ENCODE measurements around the gene CCR5AS.

Gene CCR5AS

GRCh38 chr3:46416811-46417510, 10.1 kb upstream of the CCR5AS start:
- no peak for DNase-seq (ENCODE audit: low spot score)
- Histone ChIP-seq H4K91ac (ENCODE audit: low read depth, low read length, poor library complexity) (no peak overlapping the region), H2BK12ac (ENCODE audit: low read length) (no peak overlapping the region)

GRCh38 chr3:46416125-46416810, 9.4 kb upstream of the CCR5AS start:
- no peak overlapping the region for H3K4me3 ChIP-seq (ENCODE audit: low read length in 2 of 2)
- H3K36me3 ChIP-seq (replicated peaks in 1 of 2; ENCODE audit: control insufficient read depth in 2 of 2, insufficient read depth in 2 of 2, low read length in 2 of 2), result no peaks in the 10 kb centered on the region
- H4K91ac ChIP-seq (ENCODE audit: low read depth, low read length, poor library complexity), result no peak overlapping the region
- no peak overlapping the region for H3K4ac ChIP-seq (ENCODE audit: low read length)
- H3K18ac ChIP-seq (ENCODE audit: low read length), result no peak overlapping the region
- H3K23ac ChIP-seq (ENCODE audit: low read depth, low read length, poor library complexity), result no peak overlapping the region
- H4K8ac ChIP-seq (ENCODE audit: low read depth, low read length), result no peak overlapping the region
- no peak overlapping the region for H2AK5ac ChIP-seq (ENCODE audit: low read depth, low read length)
- no peak overlapping the region for H3K27ac ChIP-seq (replicated peaks; ENCODE audit: low read length)
- H3K79me1 ChIP-seq (ENCODE audit: low read depth, low read length), result no peaks in the 10 kb centered on the region
- no peak for DNase-seq (ENCODE audit: low spot score)
- no peaks in the 10 kb centered on the region for H3K4me1 ChIP-seq (ENCODE audit: control insufficient read depth in 2 of 2, insufficient read depth in 1 of 2, low read depth in 1 of 2, low read length in 2 of 2)
- no peak overlapping the region for H3K9ac ChIP-seq (ENCODE audit: low read depth, low read length, poor library complexity)
- no peaks in the 10 kb centered on the region for H3K9me3 ChIP-seq (replicated peaks in 1 of 2; ENCODE audit: control insufficient read depth in 2 of 2, insufficient read depth in 1 of 2, low read depth in 1 of 2, low read length in 2 of 2)
- no peak overlapping the region for H2BK5ac ChIP-seq (ENCODE audit: low read length)
- no peak overlapping the region for H3K4me2 ChIP-seq (ENCODE audit: insufficient read depth, low read length, poor library complexity, severe bottlenecking)
- H3K14ac ChIP-seq (ENCODE audit: low read length), result no peak overlapping the region
- no peak overlapping the region for H2BK15ac ChIP-seq (ENCODE audit: low read length)
- H3K27me3 ChIP-seq (ENCODE audit: control insufficient read depth in 3 of 3, insufficient read depth in 3 of 3, low read depth in 1 of 3, low read length in 3 of 3), result no peaks in the 10 kb centered on the region
- H2AFZ ChIP-seq (ENCODE audit: low read length), result no peak overlapping the region
- no CpG with 5 or more reads among the region's 10 CpGs for WGBS, 2 donors (ENCODE audit: extremely low coverage in 2 of 2, insufficient read length in 2 of 2, insufficient replicate concordance in 1 of 2)
- H2BK120ac ChIP-seq (ENCODE audit: low read depth, low read length), result no peak overlapping the region
- H2BK12ac ChIP-seq (ENCODE audit: low read length), result no peak overlapping the region

More at GRCh38 chr3:46416811-46417510, 10.1 kb upstream of the CCR5AS start:
- Histone ChIP-seq H2AK5ac (ENCODE audit: low read depth, low read length) (no peak overlapping the region), H3K4ac (ENCODE audit: low read length) (no peak overlapping the region), H4K8ac (ENCODE audit: low read depth, low read length) (no peak overlapping the region), H3K27ac (replicated peaks; ENCODE audit: low read length) (no peak overlapping the region), H2BK120ac (ENCODE audit: low read depth, low read length) (no peak overlapping the region), H3K4me2 (ENCODE audit: insufficient read depth, low read length, poor library complexity, severe bottlenecking) (no peak overlapping the region), H2AFZ (ENCODE audit: low read length) (no peak overlapping the region), H3K79me1 (ENCODE audit: low read depth, low read length) (no peaks in the 10 kb centered on the region), H3K23ac (ENCODE audit: low read depth, low read length, poor library complexity) (no peak overlapping the region), H3K18ac (ENCODE audit: low read length) (no peak overlapping the region), H2BK5ac (ENCODE audit: low read length) (no peak overlapping the region), H3K9me3 (replicated peaks in 1 of 2; ENCODE audit: control insufficient read depth in 2 of 2, insufficient read depth in 1 of 2, low read depth in 1 of 2, low read length in 2 of 2) (no peaks in the 10 kb centered on the region), H3K27me3 (ENCODE audit: control insufficient read depth in 3 of 3, insufficient read depth in 3 of 3, low read depth in 1 of 3, low read length in 3 of 3) (no peaks in the 10 kb centered on the region), H2BK15ac (ENCODE audit: low read length) (no peak overlapping the region), H3K9ac (ENCODE audit: low read depth, low read length, poor library complexity) (no peak overlapping the region), H3K36me3 (replicated peaks in 1 of 2; ENCODE audit: control insufficient read depth in 2 of 2, insufficient read depth in 2 of 2, low read length in 2 of 2) (no peaks in the 10 kb centered on the region), H3K14ac (ENCODE audit: low read length) (no peak overlapping the region), H3K4me1 (ENCODE audit: control insufficient read depth in 2 of 2, insufficient read depth in 1 of 2, low read depth in 1 of 2, low read length in 2 of 2) (no peaks in the 10 kb centered on the region), H3K4me3 (ENCODE audit: low read length in 2 of 2) (no peak overlapping the region)
- no CpG with 5 or more reads among the region's 7 CpGs for WGBS, 2 donors (ENCODE audit: extremely low coverage in 2 of 2, insufficient read length in 2 of 2, insufficient replicate concordance in 1 of 2)

GRCh38 chr3:46414739-46415138, 7.9 kb upstream of the CCR5AS start:
- no peak overlapping the region for H2AK5ac ChIP-seq (ENCODE audit: low read depth, low read length)
- no peak overlapping the region for H4K91ac ChIP-seq (ENCODE audit: low read depth, low read length, poor library complexity)
- H3K23ac ChIP-seq (ENCODE audit: low read depth, low read length, poor library complexity), result no peak overlapping the region
- no peak for DNase-seq (ENCODE audit: low spot score)
- H2BK15ac ChIP-seq (ENCODE audit: low read length), result no peak overlapping the region
- H3K9me3 ChIP-seq (replicated peaks in 1 of 2; ENCODE audit: control insufficient read depth in 2 of 2, insufficient read depth in 1 of 2, low read depth in 1 of 2, low read length in 2 of 2), result no peaks in the 10 kb centered on the region
- H3K4me3 ChIP-seq (ENCODE audit: low read length in 2 of 2), result no peak overlapping the region
- no peak overlapping the region for H2AFZ ChIP-seq (ENCODE audit: low read length)
- no peak overlapping the region for H3K9ac ChIP-seq (ENCODE audit: low read depth, low read length, poor library complexity)
- WGBS, 2 donors (ENCODE audit: extremely low coverage in 2 of 2, insufficient read length in 2 of 2, insufficient replicate concordance in 1 of 2), result no CpG with 5 or more reads among the region's 4 CpGs
- no peaks in the 10 kb centered on the region for H3K4me1 ChIP-seq (ENCODE audit: control insufficient read depth in 2 of 2, insufficient read depth in 1 of 2, low read depth in 1 of 2, low read length in 2 of 2)
- H2BK5ac ChIP-seq (ENCODE audit: low read length), result no peak overlapping the region
- no peak overlapping the region for H3K27ac ChIP-seq (replicated peaks; ENCODE audit: low read length)
- no peaks in the 10 kb centered on the region for H3K79me1 ChIP-seq (ENCODE audit: low read depth, low read length)
- H4K8ac ChIP-seq (ENCODE audit: low read depth, low read length), result no peak overlapping the region
- no peak overlapping the region for H3K18ac ChIP-seq (ENCODE audit: low read length)
- no peak overlapping the region for H3K14ac ChIP-seq (ENCODE audit: low read length)
- H3K36me3 ChIP-seq (replicated peaks in 1 of 2; ENCODE audit: control insufficient read depth in 2 of 2, insufficient read depth in 2 of 2, low read length in 2 of 2), result no peaks in the 10 kb centered on the region
- no peak overlapping the region for H3K4ac ChIP-seq (ENCODE audit: low read length)
- H3K27me3 ChIP-seq (ENCODE audit: control insufficient read depth in 3 of 3, insufficient read depth in 3 of 3, low read depth in 1 of 3, low read length in 3 of 3), result no peaks in the 10 kb centered on the region
- no peak overlapping the region for H3K4me2 ChIP-seq (ENCODE audit: insufficient read depth, low read length, poor library complexity, severe bottlenecking)
- no peak overlapping the region for H2BK120ac ChIP-seq (ENCODE audit: low read depth, low read length)
- H2BK12ac ChIP-seq (ENCODE audit: low read length), result no peak overlapping the region

DNA sequence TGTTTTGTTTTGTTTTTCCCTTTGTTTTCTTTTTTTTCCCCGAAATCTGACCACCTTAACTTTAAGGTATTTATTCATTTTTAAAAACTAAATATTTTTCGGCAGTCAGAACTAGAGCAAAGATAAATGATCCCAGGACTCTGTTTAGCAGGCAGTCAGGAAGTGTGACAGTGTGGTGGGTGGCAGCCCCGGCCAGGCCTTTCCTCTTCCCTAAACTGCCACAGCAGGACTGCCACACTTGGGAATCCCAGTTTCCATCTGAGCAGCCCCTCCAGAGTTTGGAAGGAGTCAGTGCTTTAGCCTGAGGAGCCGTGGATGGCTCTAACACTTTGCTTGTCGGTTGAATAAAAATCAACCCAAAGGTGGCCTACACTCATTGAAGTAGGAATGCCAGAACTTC, 7.1 kb upstream of the CCR5AS start:
- H3K4ac ChIP-seq (ENCODE audit: low read length), result no peak overlapping the region
- WGBS, 2 donors (ENCODE audit: extremely low coverage in 2 of 2, insufficient read length in 2 of 2, insufficient replicate concordance in 1 of 2), result no CpG with 5 or more reads among the region's 5 CpGs

More for the DNA sequence above, 7.1 kb upstream of the CCR5AS start:
- no peak overlapping the region for H3K4me3 ChIP-seq (ENCODE audit: low read length in 2 of 2)
- H2BK12ac ChIP-seq (ENCODE audit: low read length), result no peak overlapping the region
- no peak overlapping the region for H4K8ac ChIP-seq (ENCODE audit: low read depth, low read length)
- H3K36me3 ChIP-seq (replicated peaks in 1 of 2; ENCODE audit: control insufficient read depth in 2 of 2, insufficient read depth in 2 of 2, low read length in 2 of 2), result no peaks in the 10 kb centered on the region
- no peak overlapping the region for H2AK5ac ChIP-seq (ENCODE audit: low read depth, low read length)
- no peak overlapping the region for H3K4me2 ChIP-seq (ENCODE audit: insufficient read depth, low read length, poor library complexity, severe bottlenecking)
- H2BK15ac ChIP-seq (ENCODE audit: low read length), result no peak overlapping the region
- H3K4me1 ChIP-seq (ENCODE audit: control insufficient read depth in 2 of 2, insufficient read depth in 1 of 2, low read depth in 1 of 2, low read length in 2 of 2), result no peaks in the 10 kb centered on the region
- no peak overlapping the region for H2BK120ac ChIP-seq (ENCODE audit: low read depth, low read length)
- H4K91ac ChIP-seq (ENCODE audit: low read depth, low read length, poor library complexity), result no peak overlapping the region
- no peak overlapping the region for H2BK5ac ChIP-seq (ENCODE audit: low read length)
- H3K27me3 ChIP-seq (ENCODE audit: control insufficient read depth in 3 of 3, insufficient read depth in 3 of 3, low read depth in 1 of 3, low read length in 3 of 3), result no peaks in the 10 kb centered on the region
- no peak overlapping the region for H3K27ac ChIP-seq (replicated peaks; ENCODE audit: low read length)
- no peak overlapping the region for H3K18ac ChIP-seq (ENCODE audit: low read length)
- no peak overlapping the region for H3K23ac ChIP-seq (ENCODE audit: low read depth, low read length, poor library complexity)
- H3K9ac ChIP-seq (ENCODE audit: low read depth, low read length, poor library complexity), result no peak overlapping the region
- no peaks in the 10 kb centered on the region for H3K79me1 ChIP-seq (ENCODE audit: low read depth, low read length)
- H2AFZ ChIP-seq (ENCODE audit: low read length), result no peak overlapping the region
- H3K14ac ChIP-seq (ENCODE audit: low read length), result no peak overlapping the region
- no peak for DNase-seq (ENCODE audit: low spot score)
- no peaks in the 10 kb centered on the region for H3K9me3 ChIP-seq (replicated peaks in 1 of 2; ENCODE audit: control insufficient read depth in 2 of 2, insufficient read depth in 1 of 2, low read depth in 1 of 2, low read length in 2 of 2)
